ENCODE data around the gene DIAPH1.

- TF ChIP-seq POLR2A (IDR thresholded peaks at IDR 0.05; ENCODE audit: low read length), result no peak
- no peak for TF ChIP-seq GATA1 (IDR thresholded peaks at IDR 0.05; ENCODE audit: low read depth, low read length)
These were observed 5.5 kb downstream of the DIAPH1 start for GRCh38 chr5:141613344-141613743.

Measured in erythroblast (primary cell).